Activated naive CD8-positive, alpha-beta T cell treated with anti-CD3 and anti-CD28 coated beads, Interleukin-2, amount 50 U/mL, for 24 hours (primary cell): ENCODE measurements around the gene IL22RA1.

Experiments used
- ATAC-seq: fragments of 150-1000 bp; cut with Tn5 transposase; one replicate; pipeline ENCODE4 v1.10.0; 2021
- DNase-seq: peaks from one replicate; pipeline ENCODE4 v3.0.0; 2021
- H3K27ac Mint-ChIP-seq: one replicate; pipeline ENCODE4 v1.8.0; 2021; ENCODE audit warnings: mild to moderate bottlenecking, mixed read lengths
- H3K27me3 Mint-ChIP-seq: one replicate; pipeline ENCODE4 v1.8.0; 2021; ENCODE audit warnings: mixed read lengths
- H3K36me3 Mint-ChIP-seq: one replicate; pipeline ENCODE4 v1.8.0; 2021; ENCODE audit warnings: low read depth, mixed read lengths
- H3K4me1 Mint-ChIP-seq: one replicate; pipeline ENCODE4 v1.8.0; 2021; ENCODE audit warnings: mixed read lengths
- H3K4me3 Mint-ChIP-seq: one replicate; pipeline ENCODE4 v1.8.0; 2021; ENCODE audit warnings: mild to moderate bottlenecking, moderate library complexity, mixed read lengths
- H3K9me3 Mint-ChIP-seq: one replicate; pipeline ENCODE4 v1.8.0; 2021; ENCODE audit warnings: mixed read lengths

The IL22RA1 gene

DNA sequence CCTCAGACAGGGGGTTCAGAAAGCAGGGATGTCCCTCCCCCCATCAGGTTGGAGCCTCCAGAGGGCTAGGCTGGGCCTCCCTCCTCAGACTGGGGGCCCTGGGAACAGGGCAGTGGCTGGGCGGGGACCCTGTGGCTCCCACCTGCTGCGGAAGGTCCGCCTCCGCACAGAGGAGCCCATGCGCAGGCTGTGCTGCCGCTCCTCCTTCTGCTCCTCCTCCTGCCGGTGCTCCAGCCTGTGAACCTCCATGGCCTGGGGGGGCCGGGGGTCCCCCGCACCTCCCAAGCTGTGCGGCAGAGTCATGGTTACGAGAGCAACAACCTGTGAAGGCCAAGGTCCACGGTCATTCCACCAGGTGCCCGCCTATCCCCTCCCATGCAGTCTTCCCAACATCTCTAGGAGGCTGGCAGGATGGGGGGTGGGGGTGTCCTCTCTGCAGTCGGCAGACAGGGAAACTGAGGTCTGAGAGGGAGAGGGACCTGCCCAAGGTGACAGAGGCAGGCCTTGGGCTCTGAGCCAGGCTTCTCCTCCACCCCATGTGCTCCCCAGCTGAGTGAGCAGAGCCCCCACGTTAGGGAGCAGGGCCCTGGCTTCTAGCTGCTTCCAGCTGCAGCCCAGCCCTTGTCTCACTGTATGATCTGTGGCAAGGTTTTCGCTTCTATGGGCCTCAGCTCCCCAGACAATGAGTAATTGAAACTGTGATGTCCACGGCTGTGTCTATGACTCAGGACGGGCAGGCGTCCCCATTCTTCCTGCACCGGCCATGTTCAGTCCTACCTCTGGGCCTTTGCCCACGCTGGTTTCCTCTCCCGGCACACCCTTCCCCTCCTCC lies 34.4 kb downstream of the IL22RA1 start:
- ATAC-seq (peak; percentile 49), DNase-seq (no peak)
- H3K27me3 Mint-ChIP-seq = peaks cover 10% of the 10 kb centered on the region
- no peaks in the 10 kb centered on the region for H3K9me3 Mint-ChIP-seq
- H3K27ac Mint-ChIP-seq = no peak overlapping the region
- peaks cover 4% of the 10 kb centered on the region for H3K4me1 Mint-ChIP-seq
- H3K36me3 Mint-ChIP-seq = no peaks in the 10 kb centered on the region
- H3K4me3 Mint-ChIP-seq = no peak overlapping the region

DNA sequence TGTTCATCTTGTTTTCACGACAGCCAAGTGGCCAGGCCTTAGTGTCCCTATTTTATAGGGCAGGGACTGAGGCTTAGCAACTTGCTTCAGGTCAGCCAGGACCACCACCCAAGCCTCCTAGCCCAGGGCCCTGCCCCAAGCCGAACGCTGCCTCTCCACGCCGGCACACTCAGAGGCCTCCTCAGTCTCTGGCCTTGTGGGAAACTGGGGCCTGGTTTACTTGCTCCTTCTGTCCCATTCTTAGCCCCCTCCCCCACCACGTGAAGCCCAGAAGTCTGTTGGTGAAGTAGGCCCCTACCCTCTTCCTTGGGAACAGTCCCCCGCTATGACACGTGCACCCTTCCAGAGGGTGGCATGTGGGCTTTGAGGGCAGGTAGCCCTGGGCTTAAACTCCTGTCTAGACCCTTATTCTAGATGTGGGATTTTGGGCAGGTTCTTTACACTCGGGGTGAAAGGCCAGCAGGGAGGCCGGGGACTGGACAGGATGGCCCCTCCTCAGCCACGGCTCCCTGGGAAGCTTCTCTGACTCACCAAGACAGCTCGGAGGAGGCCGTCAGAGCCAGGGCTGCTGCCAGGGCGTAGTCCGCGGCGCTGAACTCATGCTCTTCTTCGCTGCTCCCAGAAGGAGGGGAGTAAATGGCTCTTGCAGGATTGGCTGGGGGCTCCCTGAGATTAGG lies 35.3 kb downstream of the IL22RA1 start:
- H3K27me3 Mint-ChIP-seq = peaks cover under 1% of the 10 kb centered on the region
- no peaks in the 10 kb centered on the region for H3K9me3 Mint-ChIP-seq
- no peaks in the 10 kb centered on the region for H3K36me3 Mint-ChIP-seq
- peaks cover 4% of the 10 kb centered on the region for H3K4me1 Mint-ChIP-seq
- DNase-seq = no peak
- no peak overlapping the region for H3K4me3 Mint-ChIP-seq
- no peak for ATAC-seq
- no peak overlapping the region for H3K27ac Mint-ChIP-seq

GRCh38 chr1:24105368-24106160 lies 37.4 kb downstream of the IL22RA1 start:
- no peaks in the 10 kb centered on the region for H3K27me3 Mint-ChIP-seq
- H3K4me3 Mint-ChIP-seq = no peak overlapping the region
- H3K4me1 Mint-ChIP-seq = no peaks in the 10 kb centered on the region
- H3K36me3 Mint-ChIP-seq = no peaks in the 10 kb centered on the region
- H3K27ac Mint-ChIP-seq = no peak overlapping the region
- DNase-seq (no peak), ATAC-seq (no peak)
- H3K9me3 Mint-ChIP-seq = no peaks in the 10 kb centered on the region

GRCh38 chr1:24104854-24105253 lies 38.1 kb downstream of the IL22RA1 start:
- H3K36me3 Mint-ChIP-seq = no peaks in the 10 kb centered on the region
- H3K4me1 Mint-ChIP-seq = no peaks in the 10 kb centered on the region

GRCh38 chr1:24103879-24104278 lies 39.1 kb downstream of the IL22RA1 start:
- Mint-ChIP-seq H3K4me3 (no peak overlapping the region), H3K9me3 (no peaks in the 10 kb centered on the region), H3K4me1 (no peaks in the 10 kb centered on the region), H3K36me3 (no peaks in the 10 kb centered on the region), H3K27me3 (no peaks in the 10 kb centered on the region), H3K27ac (no peak overlapping the region)
- DNase-seq (no peak), ATAC-seq (no peak)

More at GRCh38 chr1:24104854-24105253, 38.1 kb downstream of the IL22RA1 start:
- H3K4me3 Mint-ChIP-seq = no peak overlapping the region
- H3K27ac Mint-ChIP-seq = no peak overlapping the region
- ATAC-seq = no peak
- H3K27me3 Mint-ChIP-seq = no peaks in the 10 kb centered on the region
- no peak for DNase-seq
- no peaks in the 10 kb centered on the region for H3K9me3 Mint-ChIP-seq

DNA sequence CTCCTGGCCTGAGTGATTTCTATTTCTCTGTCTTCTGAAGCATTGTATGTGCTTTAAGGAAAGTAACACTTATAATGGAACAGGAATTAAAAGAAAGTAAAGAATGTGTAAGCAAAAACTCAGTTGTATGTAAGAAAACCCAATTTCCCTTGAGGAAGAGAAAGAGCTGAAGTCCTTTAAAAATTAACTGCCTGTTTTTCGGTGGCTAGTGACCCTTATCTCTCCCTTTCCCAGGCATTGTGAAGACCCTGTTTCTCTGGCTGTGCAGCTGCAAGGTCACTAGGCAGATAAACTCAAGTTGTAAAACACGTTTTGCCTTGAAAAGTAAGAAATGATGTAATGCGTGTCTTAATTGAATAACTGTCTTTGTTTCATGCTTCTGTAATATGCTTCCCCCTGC lies 39.5 kb downstream of the IL22RA1 start:
- Mint-ChIP-seq H3K27me3 (no peaks in the 10 kb centered on the region), H3K4me1 (no peaks in the 10 kb centered on the region), H3K27ac (no peak overlapping the region), H3K36me3 (no peaks in the 10 kb centered on the region), H3K9me3 (no peaks in the 10 kb centered on the region), H3K4me3 (no peak overlapping the region)
- ATAC-seq = no peak
- no peak for DNase-seq

GRCh38 chr1:24102961-24103360 lies 40.0 kb downstream of the IL22RA1 start:
- ATAC-seq = no peak
- H3K27ac Mint-ChIP-seq = no peak overlapping the region
- no peak for DNase-seq
- no peaks in the 10 kb centered on the region for H3K36me3 Mint-ChIP-seq
- H3K9me3 Mint-ChIP-seq = no peaks in the 10 kb centered on the region
- no peaks in the 10 kb centered on the region for H3K4me1 Mint-ChIP-seq
- H3K4me3 Mint-ChIP-seq = no peak overlapping the region
- no peaks in the 10 kb centered on the region for H3K27me3 Mint-ChIP-seq

- Mint-ChIP-seq H3K36me3 (no peaks in the 10 kb centered on the region), H3K27me3 (no peaks in the 10 kb centered on the region), H3K4me3 (no peak overlapping the region), H3K9me3 (no peaks in the 10 kb centered on the region), H3K27ac (no peak overlapping the region), H3K4me1 (no peaks in the 10 kb centered on the region)
- ATAC-seq (no peak), DNase-seq (no peak)
Observed at GRCh38 chr1:24101796-24102586, 40.9 kb downstream of the IL22RA1 start.

- no peak for DNase-seq
- H3K27me3 Mint-ChIP-seq = peaks cover 1% of the 10 kb centered on the region
- ATAC-seq = no peak
- H3K4me1 Mint-ChIP-seq = no peaks in the 10 kb centered on the region
- H3K9me3 Mint-ChIP-seq = no peaks in the 10 kb centered on the region
- H3K36me3 Mint-ChIP-seq = no peaks in the 10 kb centered on the region
- H3K4me3 Mint-ChIP-seq = no peak overlapping the region
- H3K27ac Mint-ChIP-seq = no peak overlapping the region
Observed at GRCh38 chr1:24100945-24101737, 41.8 kb downstream of the IL22RA1 start.

DNA sequence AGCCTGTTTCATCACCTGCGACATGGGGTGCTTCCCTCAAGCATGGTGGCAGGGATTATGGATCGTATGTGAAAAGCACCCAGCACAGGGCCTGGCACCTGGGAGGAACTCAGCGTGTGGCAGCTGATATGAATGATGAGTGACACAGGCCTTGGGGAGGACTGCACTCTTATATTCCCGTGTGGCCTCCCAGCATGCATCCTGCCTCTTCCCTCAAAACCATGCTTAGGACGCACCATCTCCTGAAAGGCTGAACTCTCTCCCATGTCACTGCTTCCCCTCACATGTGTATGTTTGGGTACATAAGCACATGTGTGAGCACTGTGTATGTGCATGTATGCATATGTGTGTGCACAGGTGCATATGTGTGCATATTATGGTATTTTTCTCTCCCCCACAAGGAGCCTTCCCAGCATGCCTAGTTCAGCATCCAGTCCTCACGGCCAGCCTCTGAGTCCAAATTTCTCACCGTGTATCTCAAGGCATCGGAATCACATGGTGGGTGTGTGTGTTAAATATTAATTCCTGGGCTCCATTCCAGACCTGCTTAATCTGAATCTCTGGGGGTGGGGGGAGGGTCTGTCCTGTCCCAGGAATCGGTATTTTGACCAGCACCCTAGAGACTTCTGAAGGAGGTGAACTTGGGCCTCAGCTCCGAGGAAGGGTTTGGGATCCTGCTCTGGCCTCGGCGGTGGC lies 43.8 kb downstream of the IL22RA1 start:
- Mint-ChIP-seq H3K4me1 (no peaks in the 10 kb centered on the region), H3K36me3 (no peaks in the 10 kb centered on the region), H3K4me3 (no peak overlapping the region), H3K9me3 (no peaks in the 10 kb centered on the region), H3K27me3 (peaks cover 8% of the 10 kb centered on the region), H3K27ac (no peak overlapping the region)
- DNase-seq (no peak), ATAC-seq (no peak)

DNA sequence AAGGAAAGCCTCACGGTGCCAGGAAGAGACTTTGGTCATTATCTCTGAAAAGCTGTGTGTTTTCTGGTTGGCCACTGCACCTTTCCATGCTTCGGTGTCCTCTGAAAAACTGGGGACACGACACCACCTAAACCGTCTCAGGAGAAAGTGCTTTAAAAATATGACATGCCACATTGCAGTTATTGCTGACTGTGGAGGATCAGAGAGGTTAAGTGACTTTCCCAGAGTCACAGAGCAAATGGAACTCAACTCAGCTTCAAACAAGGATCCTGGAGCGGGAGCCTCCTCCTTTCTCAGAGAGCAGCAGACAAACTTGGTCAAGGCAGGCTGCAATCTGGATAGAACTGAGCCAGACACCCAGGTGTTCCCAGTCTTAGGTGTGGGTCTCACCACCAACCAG lies 44.8 kb downstream of the IL22RA1 start:
- DNase-seq = no peak
- no peaks in the 10 kb centered on the region for H3K4me1 Mint-ChIP-seq
- H3K4me3 Mint-ChIP-seq = no peak overlapping the region
- H3K9me3 Mint-ChIP-seq = no peaks in the 10 kb centered on the region
- no peak for ATAC-seq
- no peaks in the 10 kb centered on the region for H3K36me3 Mint-ChIP-seq
- no peak overlapping the region for H3K27ac Mint-ChIP-seq
- peaks cover 8% of the 10 kb centered on the region for H3K27me3 Mint-ChIP-seq

DNA sequence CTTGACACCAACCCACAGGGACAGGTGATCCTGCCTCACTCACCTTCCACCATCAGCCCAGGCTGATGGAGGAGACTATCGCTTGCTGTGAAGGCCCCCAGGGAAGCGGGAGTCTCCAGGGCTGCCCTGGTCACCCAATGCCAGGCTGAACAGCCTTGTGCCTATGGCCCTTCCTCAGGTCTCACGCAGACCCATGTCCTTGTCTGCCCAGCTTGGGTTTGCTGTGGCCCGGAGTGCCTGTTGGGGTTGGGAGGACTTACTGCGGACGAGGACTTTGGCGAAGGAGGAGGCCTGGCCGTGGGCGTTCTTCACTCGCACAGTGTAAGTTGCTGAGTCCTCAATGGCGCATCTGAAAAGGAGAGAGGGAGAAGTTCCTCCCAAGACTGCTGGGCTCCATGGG lies 45.3 kb downstream of the IL22RA1 start:
- Mint-ChIP-seq H3K27ac (no peak overlapping the region), H3K27me3 (peaks cover 8% of the 10 kb centered on the region), H3K4me1 (no peaks in the 10 kb centered on the region), H3K4me3 (no peak overlapping the region), H3K36me3 (no peaks in the 10 kb centered on the region), H3K9me3 (no peaks in the 10 kb centered on the region)
- no peak for DNase-seq
- ATAC-seq = no peak

DNA sequence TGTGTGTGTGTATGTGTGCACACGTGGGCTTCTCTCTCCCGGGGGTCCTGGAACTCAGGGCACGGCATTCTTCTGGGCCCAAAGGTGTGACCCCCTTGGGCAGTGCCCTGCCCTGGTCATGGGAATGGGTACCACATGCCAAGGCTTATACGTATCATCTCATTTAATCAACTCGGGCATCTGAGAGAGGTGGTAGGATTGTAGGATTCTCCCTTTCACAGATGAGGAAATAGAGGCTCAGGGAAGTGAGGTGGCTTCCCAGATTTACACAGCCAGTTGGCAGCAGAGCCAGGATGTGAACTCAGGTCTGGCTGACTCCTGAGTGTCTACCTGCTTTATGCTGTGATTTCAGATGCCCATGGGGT lies 46.2 kb downstream of the IL22RA1 start:
- no peak overlapping the region for H3K27ac Mint-ChIP-seq
- no peak for DNase-seq

More for the DNA sequence above, 46.2 kb downstream of the IL22RA1 start:
- Mint-ChIP-seq H3K36me3 (no peaks in the 10 kb centered on the region), H3K9me3 (no peaks in the 10 kb centered on the region), H3K4me1 (peaks cover 2% of the 10 kb centered on the region), H3K4me3 (no peak overlapping the region), H3K27me3 (peaks cover 8% of the 10 kb centered on the region)
- no peak for ATAC-seq
